ENCODE data around the gene PDE4D.

The PDE4D gene

GRCh38 chr5:59267033-59267432 is 626.5 kb downstream of the PDE4D start:
- no peak for DNase-seq

- no peak for DNase-seq
Measured at GRCh38 chr5:59266410-59266809, 627.1 kb downstream of the PDE4D start.

GRCh38 chr5:59264639-59265245 is 628.8 kb downstream of the PDE4D start:
- no peak for DNase-seq

GRCh38 chr5:59264013-59264412 is 629.5 kb downstream of the PDE4D start:
- no peak for DNase-seq

GRCh38 chr5:59261969-59262368 is 631.6 kb downstream of the PDE4D start:
- no peak for DNase-seq

GRCh38 chr5:59260973-59261372 is 632.6 kb downstream of the PDE4D start:
- DNase-seq: no peak

GRCh38 chr5:59260200-59260599 is 633.3 kb downstream of the PDE4D start:
- no peak for DNase-seq

GRCh38 chr5:59259237-59259636 is 634.3 kb downstream of the PDE4D start:
- no peak for DNase-seq

- no peak for DNase-seq
Measured at GRCh38 chr5:59257488-59258400, 635.8 kb downstream of the PDE4D start.

GRCh38 chr5:59256331-59256730 is 637.2 kb downstream of the PDE4D start:
- DNase-seq: no peak

- no peak for DNase-seq
Measured at GRCh38 chr5:59254055-59254687, 639.4 kb downstream of the PDE4D start.

- no peak for DNase-seq
Measured at GRCh38 chr5:59253625-59254024, 639.9 kb downstream of the PDE4D start.

GRCh38 chr5:59251627-59252026 is 641.9 kb downstream of the PDE4D start:
- DNase-seq: no peak

- no peak for DNase-seq
Measured at GRCh38 chr5:59249726-59250125, 643.8 kb downstream of the PDE4D start.

GRCh38 chr5:59249160-59249559 is 644.4 kb downstream of the PDE4D start:
- no peak for DNase-seq

- no peak for DNase-seq
Measured at GRCh38 chr5:59246882-59247281, 646.6 kb downstream of the PDE4D start.

GRCh38 chr5:59246145-59246869 is 647.2 kb downstream of the PDE4D start:
- no peak for DNase-seq

- DNase-seq: no peak
Measured at GRCh38 chr5:59245198-59245597, 648.3 kb downstream of the PDE4D start.

- no peak for DNase-seq
Measured at GRCh38 chr5:59241552-59241951, 652.0 kb downstream of the PDE4D start.

GRCh38 chr5:59241119-59241518 is 652.4 kb downstream of the PDE4D start:
- no peak for DNase-seq

GRCh38 chr5:59238126-59238902 is 655.2 kb downstream of the PDE4D start:
- no peak for DNase-seq

- DNase-seq: no peak
Measured at GRCh38 chr5:59236986-59237385, 656.5 kb downstream of the PDE4D start.
